Caco-2 (cell line): ENCODE results near the gene HOXB6. TPM values are rescaled to one million over a fixed set of nuclear protein-coding genes. Genes with fewer than 3 reads are reported as not detected.

Experiments
- BruUV-seq: library from RNA; stranded (reverse); fragments of 400-500 nt; replicated peaks from 2 replicates; lab custom pipeline; 2021; lab: Mats Ljungman, UMichigan
- CTCF ChIA-PET: fragments of 300-600 bp; sonication (Branson Sonifier 250); formaldehyde crosslinking; loops from one replicate; lab custom pipeline; 2022; ENCODE audit warnings: antibody characterized with exemption; lab: Charles Lee
- POLR2A ChIA-PET: fragments of 300-600 bp; sonication (Branson Sonifier 250); formaldehyde crosslinking; loops from one replicate; lab custom pipeline; 2022; ENCODE audit warnings: antibody characterized with exemption; lab: Charles Lee
- DNase-seq, 2 experiments: peaks; one replicate each; pipeline versions ENCODE4 v3.0.0 to v3.0.0-alpha.2; 2020 to 2022
- H3K27me3 ChIP-seq: replicated peaks from 2 replicates; pipeline ENCODE4 v1.6.0; 2011; ENCODE audit warnings: low read length; ENCODE audit not compliant: control insufficient read depth, insufficient read depth
- H3K36me3 ChIP-seq: 2 replicates; pipeline ENCODE4 v1.5.1; 2011; ENCODE audit warnings: low read length; ENCODE audit not compliant: control insufficient read depth, insufficient read depth
- H3K4me1 ChIP-seq: fragments of 250-450 bp; sonication (Bioruptor Pico); 2 replicates; pipeline ENCODE4 v1.5.1; 2020; ENCODE audit warnings: mild to moderate bottlenecking
- H3K4me3 ChIP-seq: 2 replicates; pipeline ENCODE4 v1.5.1; 2011; ENCODE audit warnings: low read depth, mild to moderate bottlenecking, control low read depth, low read length
- H3K9me3 ChIP-seq: fragments of 250-450 bp; sonication (Bioruptor Pico); 2 replicates; pipeline ENCODE4 v1.5.1; 2020; ENCODE audit warnings: mild to moderate bottlenecking, moderate library complexity
- H3K27ac Mint-ChIP-seq: one replicate; pipeline ENCODE4 v1.8.0; 2022; ENCODE audit warnings: mixed read lengths; ENCODE audit not compliant: unreplicated experiment
- H3K27me3 Mint-ChIP-seq: one replicate; pipeline ENCODE4 v1.8.0; 2022; ENCODE audit warnings: mixed read lengths; ENCODE audit not compliant: insufficient read depth, unreplicated experiment
- H3K36me3 Mint-ChIP-seq: one replicate; pipeline ENCODE4 v1.8.0; 2022; ENCODE audit warnings: mild to moderate bottlenecking, mixed read lengths; ENCODE audit not compliant: insufficient read depth, unreplicated experiment
- H3K4me1 Mint-ChIP-seq: one replicate; pipeline ENCODE4 v1.8.0; 2022; ENCODE audit warnings: low read depth, mixed read lengths; ENCODE audit not compliant: unreplicated experiment
- H3K4me3 Mint-ChIP-seq: one replicate; pipeline ENCODE4 v1.8.0; 2022; ENCODE audit warnings: mild to moderate bottlenecking, moderate library complexity, mixed read lengths; ENCODE audit not compliant: unreplicated experiment
- H3K9me3 Mint-ChIP-seq: one replicate; pipeline ENCODE4 v1.8.0; 2022; ENCODE audit warnings: mixed read lengths; ENCODE audit not compliant: unreplicated experiment
- CTCF ChIP-seq, 2 experiments: fragments of 200-600 bp in 1 of 2; IDR thresholded peaks; 1 replicate in 1 of 2; 2 replicates in 1 of 2; pipeline versions ENCODE4 v1.5.1 to v1.8.0; 2011 to 2022; ENCODE audit warnings: antibody characterized with exemption in 1 of 2, control low read depth in 1 of 2, inconsistent platforms in 1 of 2, low read depth in 1 of 2, low read length in 1 of 2, mild to moderate bottlenecking in 1 of 2, moderate library complexity in 1 of 2; ENCODE audit not compliant: insufficient read depth in 1 of 2, severe bottlenecking in 1 of 2, unreplicated experiment in 1 of 2
- intact Hi-C: fragments of 100-400 bp; cut with micrococcal nuclease; formaldehyde crosslinking; loops from one replicate; pipeline ENCODE4 v1.10.0; 2022; ENCODE audit not compliant: unreplicated experiment
- total RNA-seq: library from RNA; stranded (reverse); gene quantifications from 2 replicates; pipeline ENCODE4 v1.2.3, GENCODE V29; 2022

HOXB6 gene
- total RNA-seq, 1 experiment from 2014 or later = 1.9 TPM

GRCh38 chr17:48624544-48625494 lies 20.0 kb upstream of the HOXB6 start:
- BruUV-seq = TSS peak; percentile 36
- POLR2A ChIA-PET = interaction anchor here (0.6 to 1.4 kb wide), 5 partner anchors 11 to 268 kb away, joined by 4 to 10 read pairs (median 5); partner anchors contain the start of genes ATP5MC1 and HOXB7
- no peaks in the 10 kb centered on the region for H3K9me3 ChIP-seq
- no peaks in the 10 kb centered on the region for H3K36me3 ChIP-seq
- peak in 1 of 2 experiments; percentile 74 for DNase-seq
- CTCF ChIA-PET = interaction anchor here (0.5 to 2.3 kb wide), 15 partner anchors 9 to 528 kb away, joined by 3 to 10 read pairs (median 5); partner anchors contain the start of gene PRAC2
- H3K4me1 ChIP-seq = peaks cover 11% of the 10 kb centered on the region
- intact Hi-C loops = no loop called here
- H3K4me3 ChIP-seq = peak overlapping the region; percentile 57
- no peak overlapping the region for H3K27ac Mint-ChIP-seq
- H3K4me1 Mint-ChIP-seq = peaks cover 7% of the 10 kb centered on the region
- H3K27me3 Mint-ChIP-seq = peaks cover 57% of the 10 kb centered on the region
- H3K27me3 ChIP-seq = peaks cover 33% of the 10 kb centered on the region
- peak overlapping the region; percentile 85 for H3K4me3 Mint-ChIP-seq
- no peak for TF ChIP-seq CTCF (IDR thresholded peaks at IDR 0.05; ENCODE audit: insufficient read depth in 1 of 2, low read depth in 1 of 2, low read length in 1 of 2, severe bottlenecking in 1 of 2, unreplicated experiment in 1 of 2)
- no peaks in the 10 kb centered on the region for H3K36me3 Mint-ChIP-seq
- H3K9me3 Mint-ChIP-seq = no peaks in the 10 kb centered on the region

- Histone ChIP-seq H3K4me3 (no peak overlapping the region), H3K27me3 (peaks cover 33% of the 10 kb centered on the region), H3K9me3 (no peaks in the 10 kb centered on the region), H3K36me3 (no peaks in the 10 kb centered on the region), H3K4me1 (peaks cover 11% of the 10 kb centered on the region)
- no peaks in the 10 kb centered on the region for H3K36me3 Mint-ChIP-seq
- ChIA-PET POLR2A (no interaction called here), CTCF (interaction anchor here (1.6 kb wide), 1 partner anchor 316 kb away, joined by 4 read pairs; no protein-coding TSS in a partner anchor)
- peak overlapping the region; percentile 85 for H3K4me3 Mint-ChIP-seq
- TF ChIP-seq CTCF (IDR thresholded peaks at IDR 0.05; ENCODE audit: insufficient read depth in 1 of 2, low read depth in 1 of 2, low read length in 1 of 2, severe bottlenecking in 1 of 2, unreplicated experiment in 1 of 2) = no peak
- H3K4me1 Mint-ChIP-seq = peaks cover 13% of the 10 kb centered on the region
- H3K27ac Mint-ChIP-seq = no peak overlapping the region
- no peaks in the 10 kb centered on the region for H3K9me3 Mint-ChIP-seq
- intact Hi-C loops = no loop called here
- peaks cover 60% of the 10 kb centered on the region for H3K27me3 Mint-ChIP-seq
- no TSS peak for BruUV-seq
- no peak for DNase-seq
Observed at GRCh38 chr17:48624118-48624517, 19.3 kb upstream of the HOXB6 start.

GRCh38 chr17:48623583-48623982 lies 18.8 kb upstream of the HOXB6 start:
- H3K36me3 Mint-ChIP-seq = peaks cover 4% of the 10 kb centered on the region

More at GRCh38 chr17:48623583-48623982, 18.8 kb upstream of the HOXB6 start:
- Histone ChIP-seq H3K9me3 (no peaks in the 10 kb centered on the region), H3K4me3 (no peak overlapping the region), H3K27me3 (peaks cover 34% of the 10 kb centered on the region), H3K36me3 (no peaks in the 10 kb centered on the region), H3K4me1 (peaks cover 11% of the 10 kb centered on the region)
- Mint-ChIP-seq H3K4me3 (no peak overlapping the region), H3K4me1 (peaks cover 17% of the 10 kb centered on the region), H3K27me3 (peaks cover 63% of the 10 kb centered on the region), H3K27ac (no peak overlapping the region), H3K9me3 (no peaks in the 10 kb centered on the region)
- no peak for DNase-seq
- TF ChIP-seq CTCF (IDR thresholded peaks at IDR 0.05; ENCODE audit: insufficient read depth in 1 of 2, low read depth in 1 of 2, low read length in 1 of 2, severe bottlenecking in 1 of 2, unreplicated experiment in 1 of 2) = no peak
- POLR2A ChIA-PET = no interaction called here
- no TSS peak for BruUV-seq
- intact Hi-C loops = no loop called here
- CTCF ChIA-PET = interaction anchor here (0.8 to 1.6 kb wide), 3 partner anchors 255 to 316 kb away, joined by 3 to 4 read pairs (median 3); no protein-coding TSS in a partner anchor
